SK-N-SH (cell line): ENCODE data around the gene MAP3K5.

Experiments
- JUND ChIP-seq: IDR thresholded peaks from 2 replicates; pipeline ENCODE4 v1.4.0; 2012
- USF2 ChIP-seq: fragments of 150-350 bp; IDR thresholded peaks from 2 replicates; pipeline ENCODE4 v1.6.1; 2017; ENCODE audit warnings: antibody characterized with exemption, low read length, low read depth, borderline replicate concordance
- TF ChIP-seq, protein P1 (sequence below): fragments of 200-600 bp; sonication (generic); IDR thresholded peaks from 2 replicates; pipeline ENCODE4 v1.6.1; 2017; ENCODE audit warnings: antibody characterized with exemption, mild to moderate bottlenecking, moderate library complexity

GRCh38 chr6:136752554-136752953 is 39.7 kb downstream of the MAP3K5 start:
- TF ChIP-seq USF2 (no peak), JUND (no peak)
- TF ChIP-seq, protein P1, sequence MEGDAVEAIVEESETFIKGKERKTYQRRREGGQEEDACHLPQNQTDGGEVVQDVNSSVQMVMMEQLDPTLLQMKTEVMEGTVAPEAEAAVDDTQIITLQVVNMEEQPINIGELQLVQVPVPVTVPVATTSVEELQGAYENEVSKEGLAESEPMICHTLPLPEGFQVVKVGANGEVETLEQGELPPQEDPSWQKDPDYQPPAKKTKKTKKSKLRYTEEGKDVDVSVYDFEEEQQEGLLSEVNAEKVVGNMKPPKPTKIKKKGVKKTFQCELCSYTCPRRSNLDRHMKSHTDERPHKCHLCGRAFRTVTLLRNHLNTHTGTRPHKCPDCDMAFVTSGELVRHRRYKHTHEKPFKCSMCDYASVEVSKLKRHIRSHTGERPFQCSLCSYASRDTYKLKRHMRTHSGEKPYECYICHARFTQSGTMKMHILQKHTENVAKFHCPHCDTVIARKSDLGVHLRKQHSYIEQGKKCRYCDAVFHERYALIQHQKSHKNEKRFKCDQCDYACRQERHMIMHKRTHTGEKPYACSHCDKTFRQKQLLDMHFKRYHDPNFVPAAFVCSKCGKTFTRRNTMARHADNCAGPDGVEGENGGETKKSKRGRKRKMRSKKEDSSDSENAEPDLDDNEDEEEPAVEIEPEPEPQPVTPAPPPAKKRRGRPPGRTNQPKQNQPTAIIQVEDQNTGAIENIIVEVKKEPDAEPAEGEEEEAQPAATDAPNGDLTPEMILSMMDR: no peak
